PC-3 (cell line): ENCODE results near the gene RFC2.

Experiments
- EZH2phosphoT487 ChIP-seq: fragments of 300-600 bp; sonication (generic); IDR thresholded peaks from 2 replicates; pipeline ENCODE4 v1.6.1; 2018; ENCODE audit warnings: mild to moderate bottlenecking, antibody characterized with exemption, low read length, borderline replicate concordance
- TF ChIP-seq, protein P1 (sequence below): fragments of 300-600 bp; sonication (generic); conservative IDR thresholded peaks from 2 replicates; pipeline ENCODE4 v1.5.1; 2017; ENCODE audit warnings: antibody characterized with exemption, low read depth, mild to moderate bottlenecking, low read length

DNA sequence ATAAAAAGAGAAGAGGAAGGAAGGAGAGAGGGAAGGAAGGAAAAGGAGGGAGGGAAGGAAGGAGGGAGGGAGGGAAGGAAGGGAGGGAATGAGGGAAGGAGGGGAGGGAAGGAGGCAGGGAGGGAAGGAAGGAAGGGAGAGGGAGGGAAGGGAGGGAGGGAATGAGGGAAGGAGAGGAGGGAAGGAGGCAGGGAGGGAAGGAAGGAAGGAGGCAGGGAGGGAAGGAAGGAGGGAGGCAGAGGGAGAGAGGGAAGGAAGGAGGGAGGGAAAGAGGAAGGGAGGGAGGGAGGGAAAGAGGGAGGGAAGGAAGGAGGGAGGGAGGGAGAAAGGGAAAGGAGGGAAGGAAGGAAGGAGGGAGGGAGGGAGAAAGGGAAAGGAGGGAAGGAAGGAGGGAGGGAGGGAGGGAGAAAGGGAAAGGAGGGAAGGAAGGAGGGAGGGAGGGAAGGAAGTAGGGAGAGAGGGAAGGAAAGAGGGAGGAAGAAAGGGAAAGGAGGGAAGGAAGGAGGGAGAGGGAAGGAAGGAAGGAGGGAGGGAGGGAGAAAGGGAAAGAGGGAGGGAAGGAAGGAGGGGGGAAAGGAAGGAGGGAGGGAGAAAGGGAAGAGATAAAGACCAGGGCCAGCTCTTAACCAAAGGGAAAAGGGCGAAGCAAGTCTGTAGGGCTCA lies 50.1 kb downstream of the RFC2 start:
- TF ChIP-seq, protein P1, sequence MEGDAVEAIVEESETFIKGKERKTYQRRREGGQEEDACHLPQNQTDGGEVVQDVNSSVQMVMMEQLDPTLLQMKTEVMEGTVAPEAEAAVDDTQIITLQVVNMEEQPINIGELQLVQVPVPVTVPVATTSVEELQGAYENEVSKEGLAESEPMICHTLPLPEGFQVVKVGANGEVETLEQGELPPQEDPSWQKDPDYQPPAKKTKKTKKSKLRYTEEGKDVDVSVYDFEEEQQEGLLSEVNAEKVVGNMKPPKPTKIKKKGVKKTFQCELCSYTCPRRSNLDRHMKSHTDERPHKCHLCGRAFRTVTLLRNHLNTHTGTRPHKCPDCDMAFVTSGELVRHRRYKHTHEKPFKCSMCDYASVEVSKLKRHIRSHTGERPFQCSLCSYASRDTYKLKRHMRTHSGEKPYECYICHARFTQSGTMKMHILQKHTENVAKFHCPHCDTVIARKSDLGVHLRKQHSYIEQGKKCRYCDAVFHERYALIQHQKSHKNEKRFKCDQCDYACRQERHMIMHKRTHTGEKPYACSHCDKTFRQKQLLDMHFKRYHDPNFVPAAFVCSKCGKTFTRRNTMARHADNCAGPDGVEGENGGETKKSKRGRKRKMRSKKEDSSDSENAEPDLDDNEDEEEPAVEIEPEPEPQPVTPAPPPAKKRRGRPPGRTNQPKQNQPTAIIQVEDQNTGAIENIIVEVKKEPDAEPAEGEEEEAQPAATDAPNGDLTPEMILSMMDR = no peak
- TF ChIP-seq EZH2phosphoT487 = no peak
